HL-60/S4 treated with retinoic acid at 250 ng/mL for 4 days and 3 days (cell line): Measurements from ENCODE around the gene SOX15.

ENCODE experiments used
- in situ Hi-C: fragments of 300-500 bp; cut with MboI; formaldehyde crosslinking; loops from 2 replicates; pipeline ENCODE4 v1.7.0; 2022; ENCODE audit warnings: low sequenced_read_pairs

Gene SOX15

GRCh38 chr17:7559320-7560171 is 30.3 kb downstream of the SOX15 start:
- in situ Hi-C loops = no loop called here

DNA sequence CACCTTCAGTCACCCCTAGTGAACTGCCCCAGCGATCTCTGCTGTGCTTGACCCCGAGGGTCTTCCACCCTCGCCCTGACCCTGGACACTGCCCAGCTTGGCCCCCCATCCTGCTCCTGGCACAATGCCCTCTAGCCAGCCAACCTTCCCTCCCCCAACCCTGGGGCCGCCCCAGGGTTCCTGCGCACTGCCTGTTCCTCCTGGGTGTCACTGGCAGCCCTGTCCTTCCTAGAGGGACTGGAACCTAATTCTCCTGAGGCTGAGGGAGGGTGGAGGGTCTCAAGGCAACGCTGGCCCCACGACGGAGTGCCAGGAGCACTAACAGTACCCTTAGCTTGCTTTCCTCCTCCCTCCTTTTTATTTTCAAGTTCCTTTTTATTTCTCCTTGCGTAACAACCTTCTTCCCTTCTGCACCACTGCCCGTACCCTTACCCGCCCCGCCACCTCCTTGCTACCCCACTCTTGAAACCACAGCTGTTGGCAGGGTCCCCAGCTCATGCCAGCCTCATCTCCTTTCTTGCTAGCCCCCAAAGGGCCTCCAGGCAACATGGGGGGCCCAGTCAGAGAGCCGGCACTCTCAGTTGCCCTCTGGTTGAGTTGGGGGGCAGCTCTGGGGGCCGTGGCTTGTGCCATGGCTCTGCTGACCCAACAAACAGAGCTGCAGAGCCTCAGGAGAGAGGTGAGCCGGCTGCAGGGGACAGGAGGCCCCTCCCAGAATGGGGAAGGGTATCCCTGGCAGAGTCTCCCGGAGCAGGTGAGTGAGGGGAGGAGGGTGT is 31.2 kb downstream of the SOX15 start, which contains the start of gene TNFSF13:
Gene TNFSF13 (plus strand): TSS at position 207 of the 776 bp plus-strand sequence. CDS start 290 bp downstream, at position 497.
- in situ Hi-C loops = no loop called here

DNA sequence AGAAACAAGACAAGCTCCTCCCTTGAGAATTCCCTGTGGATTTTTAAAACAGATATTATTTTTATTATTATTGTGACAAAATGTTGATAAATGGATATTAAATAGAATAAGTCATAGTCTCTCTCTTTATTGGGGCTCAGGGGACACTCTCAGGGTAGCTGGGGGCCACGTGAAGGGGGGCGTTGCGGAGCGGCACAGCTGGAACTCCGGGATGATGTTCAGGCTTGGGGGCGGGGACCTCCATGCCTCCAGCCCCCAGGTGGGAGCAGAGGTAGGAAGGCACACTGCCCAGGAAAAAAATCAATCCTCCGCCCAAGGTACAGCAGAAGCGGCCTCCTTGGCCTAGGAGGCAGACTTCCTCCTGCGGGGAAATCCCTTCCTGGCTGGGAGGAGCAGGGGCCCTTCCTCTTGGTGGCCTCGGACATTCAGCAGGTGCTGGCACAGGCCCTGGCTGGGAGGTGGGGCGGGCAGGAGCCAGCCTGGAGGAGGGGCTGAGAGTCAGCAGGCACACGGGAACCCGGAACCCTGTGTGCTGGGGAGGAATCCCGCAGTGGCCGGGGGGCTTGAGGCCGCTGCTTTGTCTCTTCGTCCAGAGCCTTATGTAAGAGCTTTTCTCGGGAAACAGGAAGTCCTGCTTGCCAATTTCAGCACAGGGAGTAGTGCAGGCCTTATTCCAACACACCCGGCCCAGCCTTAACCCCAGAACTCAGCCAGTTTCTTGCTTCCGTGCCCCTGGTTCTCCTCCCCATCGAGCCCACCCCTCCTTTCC is 31.9 kb downstream of the SOX15 start:
- in situ Hi-C loops = no loop called here

DNA sequence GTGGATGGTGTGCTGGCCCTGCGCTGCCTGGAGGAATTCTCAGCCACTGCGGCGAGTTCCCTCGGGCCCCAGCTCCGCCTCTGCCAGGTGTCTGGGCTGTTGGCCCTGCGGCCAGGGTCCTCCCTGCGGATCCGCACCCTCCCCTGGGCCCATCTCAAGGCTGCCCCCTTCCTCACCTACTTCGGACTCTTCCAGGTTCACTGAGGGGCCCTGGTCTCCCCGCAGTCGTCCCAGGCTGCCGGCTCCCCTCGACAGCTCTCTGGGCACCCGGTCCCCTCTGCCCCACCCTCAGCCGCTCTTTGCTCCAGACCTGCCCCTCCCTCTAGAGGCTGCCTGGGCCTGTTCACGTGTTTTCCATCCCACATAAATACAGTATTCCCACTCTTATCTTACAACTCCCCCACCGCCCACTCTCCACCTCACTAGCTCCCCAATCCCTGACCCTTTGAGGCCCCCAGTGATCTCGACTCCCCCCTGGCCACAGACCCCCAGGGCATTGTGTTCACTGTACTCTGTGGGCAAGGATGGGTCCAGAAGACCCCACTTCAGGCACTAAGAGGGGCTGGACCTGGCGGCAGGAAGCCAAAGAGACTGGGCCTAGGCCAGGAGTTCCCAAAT is 32.6 kb downstream of the SOX15 start:
- in situ Hi-C loops = no loop called here

GRCh38 chr17:7556627-7557026 is 33.3 kb downstream of the SOX15 start:
- in situ Hi-C loops = no loop called here

- in situ Hi-C loops = no loop called here
These were observed 34.5 kb downstream of the SOX15 start for GRCh38 chr17:7555320-7555948.

- in situ Hi-C loops = no loop called here
These were observed 36.5 kb downstream of the SOX15 start for GRCh38 chr17:7553356-7553755.

GRCh38 chr17:7552621-7553051 is 37.3 kb downstream of the SOX15 start:
- in situ Hi-C loops = no loop called here

GRCh38 chr17:7551396-7551795 is 38.5 kb downstream of the SOX15 start:
- in situ Hi-C loops = no loop called here

GRCh38 chr17:7550344-7550743 is 39.5 kb downstream of the SOX15 start:
- in situ Hi-C loops = no loop called here

GRCh38 chr17:7549401-7550055 is 40.4 kb downstream of the SOX15 start:
- in situ Hi-C loops = no loop called here

GRCh38 chr17:7548585-7549400 is 41.1 kb downstream of the SOX15 start, which contains the start of gene TNFSF12:
TNFSF12 (plus strand) TSS chr17:7549058; CDS start chr17:7549154, 96 bp downstream.
- in situ Hi-C loops = no loop called here

DNA sequence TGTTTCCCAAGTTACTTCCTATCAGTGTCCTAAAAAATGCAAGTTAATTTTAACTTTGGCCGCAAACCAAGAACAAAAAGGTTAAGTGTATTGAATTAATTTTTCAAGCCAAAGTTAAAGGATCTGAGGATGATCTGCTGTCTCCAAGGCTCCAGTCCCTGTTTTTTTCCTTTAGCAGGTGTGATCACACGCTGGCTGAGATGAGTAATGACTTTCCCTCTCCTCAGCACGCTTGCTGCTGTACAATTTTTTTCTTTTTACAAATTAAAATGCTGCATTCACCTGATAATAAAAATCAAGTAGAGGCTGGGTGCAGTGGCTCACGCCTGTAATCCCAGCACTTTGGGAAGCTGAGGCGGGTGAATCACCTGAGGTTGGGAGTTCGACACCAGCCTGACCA is 45.0 kb downstream of the SOX15 start:
- in situ Hi-C loops = no loop called here

GRCh38 chr17:7541074-7541621 is 48.7 kb downstream of the SOX15 start:
- in situ Hi-C loops = no loop called here

DNA sequence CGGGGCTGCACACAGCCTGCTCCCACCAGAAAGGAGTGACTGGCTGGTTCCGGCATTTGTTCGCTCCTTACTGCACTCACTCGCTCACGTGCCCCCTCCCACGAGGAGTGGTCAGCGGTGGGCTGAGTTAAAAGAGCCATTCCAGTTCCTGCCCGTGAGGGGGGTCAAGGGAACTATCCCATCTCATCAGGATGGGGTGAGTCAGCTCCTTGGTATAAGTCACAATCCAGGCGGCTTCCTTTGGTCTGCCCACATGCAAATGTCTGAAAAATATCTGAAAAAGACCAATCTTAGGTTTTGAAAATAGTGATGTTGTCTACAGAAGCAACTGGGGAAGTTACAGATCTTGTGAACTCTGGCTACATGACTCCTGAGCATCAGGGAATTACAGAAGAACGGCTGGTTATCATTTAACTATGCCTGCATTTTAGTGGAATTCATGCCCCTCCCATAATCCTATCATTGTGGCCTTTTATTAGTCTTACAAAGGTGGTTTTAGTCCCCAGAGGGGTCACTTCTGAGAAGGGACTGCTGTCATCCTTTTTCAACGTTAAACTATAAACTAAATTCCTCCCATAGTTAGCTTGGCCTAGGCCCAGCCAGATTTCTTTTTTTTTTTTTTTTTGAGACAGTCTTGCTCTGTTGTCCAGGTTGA is 50.9 kb downstream of the SOX15 start:
- in situ Hi-C loops = no loop called here
